ENCODE data around the gene RAP1GAP. TPM values are rescaled to one million over a fixed set of nuclear protein-coding genes. Genes with fewer than 3 reads are reported as not detected.
"Not testable (repeated sequence)": the region's sequence is repeated elsewhere in the genome, so short reads cannot be mapped to it uniquely, and the experiment has no call there.

The RAP1GAP gene
- total RNA-seq, 1 donor from 2014 or later = 62.4 TPM

- H3K4me1 ChIP-seq = peaks cover 18% of the 10 kb centered on the region
- TF ChIP-seq CTCF (IDR thresholded peaks at IDR 0.05) = no peak
- no peak overlapping the region for H3K27ac ChIP-seq
- H3K36me3 ChIP-seq = peaks cover 52% of the 10 kb centered on the region
- no peak for DNase-seq
- no peaks in the 10 kb centered on the region for H3K27me3 ChIP-seq
- H3K9me3 ChIP-seq = no peaks in the 10 kb centered on the region
- intact Hi-C loops (cut with DNase I) = no loop called here
- no peak overlapping the region for H3K4me3 ChIP-seq
- no peak for ATAC-seq
Observed at GRCh38 chr1:21677168-21677567, 8.0 kb upstream of the RAP1GAP start.

DNA sequence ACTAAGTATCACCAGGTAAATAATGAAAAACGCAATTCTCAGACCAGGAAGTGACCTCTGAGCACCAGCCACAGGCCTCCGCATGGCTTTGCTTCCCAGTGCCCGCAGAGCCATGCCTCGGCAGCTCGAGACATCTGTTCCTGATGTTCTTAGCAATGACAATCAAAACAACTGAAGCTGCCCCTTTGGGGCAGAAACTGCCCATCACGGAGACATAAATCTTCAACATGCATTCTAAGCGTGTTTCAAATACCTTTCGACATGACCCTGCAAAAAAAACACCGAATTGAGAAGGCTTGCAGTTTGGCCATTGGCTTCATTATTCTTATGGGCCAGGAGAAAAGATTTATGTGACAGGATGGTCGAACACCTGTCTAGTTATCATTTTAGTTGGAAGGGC is 5.8 kb upstream of the RAP1GAP start:
- no peak for ATAC-seq
- peaks cover 26% of the 10 kb centered on the region for H3K4me1 ChIP-seq

GRCh38 chr1:21673853-21674252 is 4.7 kb upstream of the RAP1GAP start:
- H3K4me3 ChIP-seq; DNase-seq; ATAC-seq; H3K27me3 ChIP-seq; intact Hi-C loops (cut with DNase I); H3K9me3 ChIP-seq; H3K27ac ChIP-seq: not testable (repeated sequence)
- H3K36me3 ChIP-seq = peaks cover 24% of the 10 kb centered on the region
- H3K4me1 ChIP-seq = peaks cover 34% of the 10 kb centered on the region

More for the DNA sequence above, 5.8 kb upstream of the RAP1GAP start:
- H3K4me3 ChIP-seq = no peak overlapping the region
- no peak for TF ChIP-seq CTCF (IDR thresholded peaks at IDR 0.05)
- intact Hi-C loops (cut with DNase I) = no loop called here
- DNase-seq = no peak
- no peaks in the 10 kb centered on the region for H3K27me3 ChIP-seq
- no peaks in the 10 kb centered on the region for H3K9me3 ChIP-seq
- H3K36me3 ChIP-seq = peaks cover 32% of the 10 kb centered on the region
- no peak overlapping the region for H3K27ac ChIP-seq

DNA sequence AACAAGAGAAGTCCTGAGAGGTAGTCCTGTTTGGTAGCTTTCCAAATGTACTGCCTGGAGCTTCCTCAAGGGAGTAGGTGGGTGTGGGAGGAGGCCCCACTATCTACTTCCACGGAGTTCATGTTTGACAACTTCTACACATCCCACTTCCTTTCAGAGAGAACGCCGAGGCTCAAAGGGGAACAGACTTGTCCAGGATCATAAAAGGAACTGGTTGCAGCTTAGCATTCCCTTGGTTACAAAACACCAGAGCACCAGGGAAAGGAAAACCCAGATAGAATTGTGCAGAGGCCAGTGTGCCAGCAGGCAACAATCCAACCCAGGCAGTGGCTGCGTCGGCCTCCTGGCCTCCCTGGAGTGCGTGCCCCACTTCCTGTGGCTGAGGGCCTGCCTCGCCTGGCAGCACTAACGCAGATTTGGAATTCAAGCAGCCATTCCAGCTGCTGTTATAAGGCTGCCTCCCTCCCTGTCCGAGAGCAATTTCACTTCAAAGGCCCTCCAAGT is 4.2 kb upstream of the RAP1GAP start:
- peak; percentile 88 for DNase-seq
- peak overlapping the region; percentile 31 for H3K27ac ChIP-seq

DNA sequence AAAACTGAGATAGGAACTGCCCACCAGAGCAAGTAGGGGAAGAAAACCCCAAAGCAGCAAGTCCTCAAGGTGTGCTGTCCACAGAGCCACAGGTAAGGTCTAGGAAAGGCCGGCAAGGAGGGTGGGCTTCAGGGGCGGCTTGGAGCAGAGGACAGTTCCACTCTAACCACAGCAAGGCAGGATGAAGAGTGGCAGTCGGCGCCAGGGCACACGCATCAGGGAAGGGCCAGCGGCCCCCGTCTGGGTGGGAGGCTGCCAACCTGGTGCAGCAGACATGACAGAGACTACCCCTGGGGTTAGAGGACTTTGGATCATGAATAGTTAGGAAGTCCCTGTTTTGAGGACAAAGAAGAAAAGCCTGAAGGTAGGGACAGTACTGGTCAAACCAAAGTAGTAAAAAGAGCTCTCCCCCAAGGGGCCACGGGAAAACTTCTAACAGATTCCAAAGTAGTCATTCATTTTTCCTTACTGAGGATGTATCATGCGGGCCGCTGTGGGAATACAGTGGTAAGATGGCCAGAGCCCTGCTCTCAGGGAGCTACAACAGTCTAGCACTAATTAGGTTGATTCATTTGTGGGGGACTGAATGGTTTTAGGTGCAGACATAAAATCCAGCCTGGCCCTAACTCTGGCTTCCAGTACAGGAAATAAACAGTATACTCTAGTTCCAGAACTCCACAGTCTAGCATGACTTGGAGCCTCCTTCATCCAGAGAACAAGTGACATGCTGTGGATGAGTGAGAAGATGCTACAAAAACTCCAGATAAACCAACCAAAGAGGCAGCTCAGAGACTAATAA is 3.5 kb upstream of the RAP1GAP start:
- Histone ChIP-seq H3K9me3 (no peaks in the 10 kb centered on the region), H3K27me3 (peaks cover 19% of the 10 kb centered on the region), H3K4me3 (no peak overlapping the region), H3K4me1 (peaks cover 40% of the 10 kb centered on the region), H3K27ac (peak overlapping the region; percentile 31), H3K36me3 (peaks cover 12% of the 10 kb centered on the region)
- DNase-seq = no peak
- no peak for TF ChIP-seq CTCF (IDR thresholded peaks at IDR 0.05)
- intact Hi-C loops (cut with DNase I) = no loop called here
- ATAC-seq = no peak

More for the DNA sequence above, 4.2 kb upstream of the RAP1GAP start:
- H3K4me1 ChIP-seq = peaks cover 39% of the 10 kb centered on the region
- ATAC-seq = peak; percentile 76
- no peaks in the 10 kb centered on the region for H3K9me3 ChIP-seq
- no peak overlapping the region for H3K4me3 ChIP-seq
- H3K36me3 ChIP-seq = peaks cover 18% of the 10 kb centered on the region
- intact Hi-C loops (cut with DNase I) = no loop called here
- peaks cover 13% of the 10 kb centered on the region for H3K27me3 ChIP-seq
- no peak for TF ChIP-seq CTCF (IDR thresholded peaks at IDR 0.05)

DNA sequence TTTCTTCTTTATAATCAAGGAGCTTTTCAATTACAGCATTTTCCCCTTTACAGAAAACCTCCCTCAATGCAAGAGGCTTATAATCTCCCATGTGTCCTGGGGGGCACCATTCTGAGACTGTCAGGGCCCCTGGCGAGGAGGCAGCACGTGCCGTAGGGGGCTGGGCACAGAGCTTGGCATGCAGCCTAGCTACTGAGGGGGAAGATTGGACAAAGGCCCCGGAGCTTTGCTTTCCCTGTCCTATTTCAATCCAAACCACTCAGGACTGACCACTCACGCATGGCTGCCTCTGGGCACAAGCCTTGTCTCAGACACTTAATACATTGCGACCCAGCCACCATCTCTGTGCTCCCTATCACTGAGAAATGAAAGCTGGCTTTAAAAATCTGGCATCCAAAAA is 2.8 kb upstream of the RAP1GAP start:
- Histone ChIP-seq H3K4me3 (no peak overlapping the region), H3K36me3 (peaks cover 4% of the 10 kb centered on the region), H3K9me3 (no peaks in the 10 kb centered on the region), H3K27ac (no peak overlapping the region), H3K27me3 (peaks cover 25% of the 10 kb centered on the region), H3K4me1 (peaks cover 40% of the 10 kb centered on the region)
- ATAC-seq (no peak), DNase-seq (no peak)
- no peak for TF ChIP-seq CTCF (IDR thresholded peaks at IDR 0.05)
- intact Hi-C loops (cut with DNase I) = no loop called here

Data from upper lobe of right lung (tissue), 1 donor.